ENCODE measurements around the gene WASF2.

DNA sequence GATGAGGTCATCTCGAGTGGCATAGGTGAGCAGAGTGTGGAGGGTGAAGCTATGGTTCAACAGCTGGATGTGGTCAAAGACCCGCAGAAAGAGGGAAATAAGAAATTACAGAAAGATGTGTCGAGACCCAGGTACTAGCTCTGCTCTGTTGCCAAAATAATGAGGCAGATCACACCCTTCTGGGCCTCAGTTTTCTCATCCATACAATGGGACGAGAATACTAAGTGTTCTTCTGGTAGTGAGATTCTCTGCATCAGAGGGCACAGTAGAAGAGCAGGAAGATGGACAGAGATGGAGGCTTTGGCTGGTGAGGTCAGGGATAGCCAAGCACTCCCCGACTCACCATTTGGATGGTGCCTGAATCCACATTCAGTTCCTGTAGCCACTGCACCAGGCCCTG is 134.3 kb downstream of the WASF2 start:
- TF ChIP-seq EZH2phosphoT487 (IDR thresholded peaks at IDR 0.05; ENCODE audit: borderline replicate concordance, low read length) = no peak
- TF ChIP-seq, protein P1, sequence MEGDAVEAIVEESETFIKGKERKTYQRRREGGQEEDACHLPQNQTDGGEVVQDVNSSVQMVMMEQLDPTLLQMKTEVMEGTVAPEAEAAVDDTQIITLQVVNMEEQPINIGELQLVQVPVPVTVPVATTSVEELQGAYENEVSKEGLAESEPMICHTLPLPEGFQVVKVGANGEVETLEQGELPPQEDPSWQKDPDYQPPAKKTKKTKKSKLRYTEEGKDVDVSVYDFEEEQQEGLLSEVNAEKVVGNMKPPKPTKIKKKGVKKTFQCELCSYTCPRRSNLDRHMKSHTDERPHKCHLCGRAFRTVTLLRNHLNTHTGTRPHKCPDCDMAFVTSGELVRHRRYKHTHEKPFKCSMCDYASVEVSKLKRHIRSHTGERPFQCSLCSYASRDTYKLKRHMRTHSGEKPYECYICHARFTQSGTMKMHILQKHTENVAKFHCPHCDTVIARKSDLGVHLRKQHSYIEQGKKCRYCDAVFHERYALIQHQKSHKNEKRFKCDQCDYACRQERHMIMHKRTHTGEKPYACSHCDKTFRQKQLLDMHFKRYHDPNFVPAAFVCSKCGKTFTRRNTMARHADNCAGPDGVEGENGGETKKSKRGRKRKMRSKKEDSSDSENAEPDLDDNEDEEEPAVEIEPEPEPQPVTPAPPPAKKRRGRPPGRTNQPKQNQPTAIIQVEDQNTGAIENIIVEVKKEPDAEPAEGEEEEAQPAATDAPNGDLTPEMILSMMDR (conservative IDR thresholded peaks at IDR 0.05; ENCODE audit: low read depth, low read length) = no peak

All from PC-3 (cell line).